Natural killer cell (primary cell): ENCODE data around the gene RPUSD4. TPM values are rescaled to one million over a fixed set of nuclear protein-coding genes. Genes with fewer than 3 reads are reported as not detected.

Experiments
- ATAC-seq, 3 donors: fragments of 150-1000 bp in 2 of 3; fragments of 200-7000 bp in 1 of 3; cut with Tn5 transposase; 1 replicate in 1 of 3; 2 replicates in 2 of 3; pipeline ENCODE4 v1.10.0; 2021; ENCODE audit warnings: mild to moderate bottlenecking in 2 of 3, moderate library complexity in 2 of 3
- DNase-seq, 2 donors: peaks; one replicate each; pipeline versions ENCODE4 v3.0.0 to v3.0.0-alpha.2; 2013 to 2021; ENCODE audit warnings: mixed read lengths in 1 of 2
- H3K27ac ChIP-seq: one replicate; pipeline ENCODE4 v1.5.1; 2013; ENCODE audit warnings: mild to moderate bottlenecking, low read length
- H3K27me3 ChIP-seq: one replicate; pipeline ENCODE4 v1.6.1; 2013; ENCODE audit warnings: low read length; ENCODE audit not compliant: control insufficient read depth, insufficient read depth
- H3K36me3 ChIP-seq: one replicate; pipeline ENCODE4 v1.6.1; 2013; ENCODE audit warnings: low read length; ENCODE audit not compliant: control insufficient read depth, insufficient read depth
- H3K4me1 ChIP-seq: one replicate; pipeline ENCODE4 v1.6.1; 2013; ENCODE audit warnings: low read length; ENCODE audit not compliant: control insufficient read depth, insufficient read depth
- H3K4me3 ChIP-seq: one replicate; pipeline ENCODE4 v1.5.1; 2013; ENCODE audit warnings: low read length
- H3K9me3 ChIP-seq: one replicate; pipeline ENCODE4 v1.6.1; 2013; ENCODE audit warnings: low read length; ENCODE audit not compliant: control insufficient read depth, insufficient read depth
- H3K27ac Mint-ChIP-seq, 2 donors: one replicate each; pipeline ENCODE4 v1.8.0; 2022; ENCODE audit warnings: mild to moderate bottlenecking in 2 of 2, mixed read lengths in 2 of 2, moderate library complexity in 1 of 2
- H3K27me3 Mint-ChIP-seq, 2 donors: one replicate each; pipeline ENCODE4 v1.8.0; 2022; ENCODE audit warnings: low read depth in 2 of 2, mixed read lengths in 2 of 2
- H3K36me3 Mint-ChIP-seq: one replicate; pipeline ENCODE4 v1.8.0; 2022; ENCODE audit warnings: mixed read lengths
- H3K4me1 Mint-ChIP-seq, 2 donors: one replicate each; pipeline ENCODE4 v1.8.0; 2022; ENCODE audit warnings: mixed read lengths in 2 of 2
- H3K4me3 Mint-ChIP-seq: one replicate; pipeline ENCODE4 v1.8.0; 2022; ENCODE audit warnings: mild to moderate bottlenecking, moderate library complexity, mixed read lengths
- H3K9me3 Mint-ChIP-seq, 2 donors: one replicate each; pipeline ENCODE4 v1.8.0; 2022; ENCODE audit warnings: mixed read lengths in 2 of 2
- WGBS: methylation state at CpG from one replicate; pipeline ENCODE4 v1.1.7; 2013; ENCODE audit warnings: missing lambda C conversion rate; ENCODE audit not compliant: insufficient coverage; 5-methylcytosine and 5-hydroxymethylcytosine counted together
- intact Hi-C: fragments of 100-400 bp; cut with micrococcal nuclease; formaldehyde crosslinking; loops from one replicate; pipeline ENCODE4 v1.14.2; 2022
- total RNA-seq, 4 donors: library from RNA; stranded (reverse); fragments of 120-200 nt in 1 of 4; gene quantifications; one replicate each; pipeline versions ENCODE4 v1.2.3 to v1.2.4, GENCODE V29; 2013 to 2022
- TF ChIP-seq, protein P1 (sequence below): fragments of 200-600 bp; IDR thresholded peaks from one replicate; pipeline ENCODE4 v1.8.0; 2022; ENCODE audit warnings: antibody characterized with exemption

The RPUSD4 gene
- total RNA-seq, 3 donors from 2014 or later (not counting 1 experiment from before 2014, with no cell fraction given): 27.1 to 41.7 (median 38.9) TPM

DNA sequence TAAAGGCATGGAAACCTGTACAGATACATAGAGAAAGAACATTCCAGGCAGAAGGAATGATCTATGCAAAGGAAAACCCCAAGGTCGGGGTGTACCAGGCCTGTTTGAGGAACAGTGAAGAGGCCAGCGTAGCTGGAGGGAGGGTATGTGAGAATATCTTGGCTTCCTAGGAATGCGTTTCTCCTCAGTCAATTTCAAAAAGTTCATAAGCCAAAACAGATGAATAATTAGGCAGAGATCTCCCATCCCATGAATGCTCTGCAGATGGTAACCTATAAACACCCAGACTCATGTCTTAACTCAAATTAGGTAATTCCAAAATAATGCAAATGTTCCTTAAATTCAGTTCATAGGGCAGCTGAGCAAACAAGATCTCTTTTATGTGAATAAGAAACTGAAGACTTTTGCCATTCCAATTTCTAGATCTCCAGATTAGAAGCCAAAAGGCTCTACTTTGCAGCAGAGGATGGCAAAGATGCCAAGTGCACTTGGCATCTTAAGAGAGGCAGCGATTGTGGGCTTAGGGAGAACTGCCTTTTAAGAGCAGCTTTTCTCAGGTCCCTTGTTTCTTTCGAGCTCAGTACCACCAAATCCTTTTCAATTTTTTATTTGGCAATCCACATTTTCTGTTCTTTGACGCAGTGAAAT, 13.3 kb upstream of the RPUSD4 start:
- no peaks in the 10 kb centered on the region for H3K4me1 ChIP-seq
- intact Hi-C loops: no loop called here
- H3K27ac ChIP-seq: no peak overlapping the region
- no peaks in the 10 kb centered on the region for H3K9me3 Mint-ChIP-seq
- H3K4me1 Mint-ChIP-seq: peaks cover 14 to 17% of the 10 kb centered on the region in 2 donors
- TF ChIP-seq, protein P1, sequence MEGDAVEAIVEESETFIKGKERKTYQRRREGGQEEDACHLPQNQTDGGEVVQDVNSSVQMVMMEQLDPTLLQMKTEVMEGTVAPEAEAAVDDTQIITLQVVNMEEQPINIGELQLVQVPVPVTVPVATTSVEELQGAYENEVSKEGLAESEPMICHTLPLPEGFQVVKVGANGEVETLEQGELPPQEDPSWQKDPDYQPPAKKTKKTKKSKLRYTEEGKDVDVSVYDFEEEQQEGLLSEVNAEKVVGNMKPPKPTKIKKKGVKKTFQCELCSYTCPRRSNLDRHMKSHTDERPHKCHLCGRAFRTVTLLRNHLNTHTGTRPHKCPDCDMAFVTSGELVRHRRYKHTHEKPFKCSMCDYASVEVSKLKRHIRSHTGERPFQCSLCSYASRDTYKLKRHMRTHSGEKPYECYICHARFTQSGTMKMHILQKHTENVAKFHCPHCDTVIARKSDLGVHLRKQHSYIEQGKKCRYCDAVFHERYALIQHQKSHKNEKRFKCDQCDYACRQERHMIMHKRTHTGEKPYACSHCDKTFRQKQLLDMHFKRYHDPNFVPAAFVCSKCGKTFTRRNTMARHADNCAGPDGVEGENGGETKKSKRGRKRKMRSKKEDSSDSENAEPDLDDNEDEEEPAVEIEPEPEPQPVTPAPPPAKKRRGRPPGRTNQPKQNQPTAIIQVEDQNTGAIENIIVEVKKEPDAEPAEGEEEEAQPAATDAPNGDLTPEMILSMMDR: no peak
- no peaks in the 10 kb centered on the region for H3K27me3 Mint-ChIP-seq
- no peaks in the 10 kb centered on the region for H3K9me3 ChIP-seq
- no peak overlapping the region for H3K27ac Mint-ChIP-seq
- no peaks in the 10 kb centered on the region for H3K27me3 ChIP-seq
- DNase-seq (no peak), ATAC-seq (no peak)
- H3K36me3 ChIP-seq: no peaks in the 10 kb centered on the region
- H3K4me3 ChIP-seq: no peak overlapping the region
- WGBS: 98% methylated on average over 5 of the region's 6 CpGs
- no peaks in the 10 kb centered on the region for H3K36me3 Mint-ChIP-seq
- H3K4me3 Mint-ChIP-seq: no peak overlapping the region

DNA sequence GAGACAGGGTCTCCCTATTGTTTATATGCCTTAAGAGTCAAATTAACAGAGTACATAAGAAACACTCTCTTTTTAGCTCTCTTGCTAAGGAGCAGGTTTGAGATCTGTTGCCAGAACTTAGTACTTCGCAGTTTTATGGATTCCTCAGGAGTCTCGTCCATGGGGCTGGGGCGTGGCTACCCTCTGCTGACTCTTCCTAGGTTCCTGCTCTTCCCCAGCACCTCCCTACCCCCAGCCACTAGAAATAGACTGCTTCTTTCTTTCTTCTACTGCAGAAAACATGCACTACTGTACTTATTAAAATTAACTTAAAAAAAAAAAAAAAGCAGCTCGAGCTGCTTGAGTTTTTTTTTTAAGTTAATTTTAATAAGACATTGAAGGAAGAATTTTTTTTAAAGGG, 8.1 kb upstream of the RPUSD4 start:
- TF ChIP-seq, protein P1: no peak
- Histone ChIP-seq H3K4me3 (no peak overlapping the region), H3K36me3 (no peaks in the 10 kb centered on the region), H3K27ac (no peak overlapping the region), H3K9me3 (no peaks in the 10 kb centered on the region), H3K4me1 (no peaks in the 10 kb centered on the region), H3K27me3 (no peaks in the 10 kb centered on the region)
- Mint-ChIP-seq H3K4me3 (no peak overlapping the region), H3K36me3 (no peaks in the 10 kb centered on the region), H3K4me1 (peaks cover 10 to 29% of the 10 kb centered on the region in 2 donors), H3K27ac (no peak overlapping the region), H3K9me3 (no peaks in the 10 kb centered on the region), H3K27me3 (no peaks in the 10 kb centered on the region)
- no peak for DNase-seq
- intact Hi-C loops: no loop called here
- ATAC-seq: no peak
- WGBS: 90% methylated on average over 3 of the region's 4 CpGs

DNA sequence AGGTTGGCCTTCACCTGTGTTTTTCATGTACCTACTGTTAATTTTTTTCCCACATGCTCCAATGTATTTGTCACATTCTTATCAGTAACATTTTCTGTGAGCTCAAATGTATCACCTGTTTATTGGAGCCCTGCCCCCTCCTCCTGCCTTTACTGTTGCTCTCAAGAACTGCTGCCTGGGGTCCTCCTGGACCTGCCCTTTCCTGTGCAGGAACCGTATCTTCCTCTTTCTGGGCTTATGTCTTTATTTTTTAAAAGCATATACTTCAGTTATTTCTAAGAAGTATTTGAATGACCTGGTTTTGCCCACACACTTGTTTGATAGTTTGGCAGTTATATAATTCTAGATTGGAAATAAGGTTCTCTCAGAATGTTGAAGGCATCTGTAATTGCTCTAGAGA, 6.0 kb upstream of the RPUSD4 start:
- intact Hi-C loops: no loop called here
- no peak for ATAC-seq
- Mint-ChIP-seq H3K36me3 (no peaks in the 10 kb centered on the region), H3K27ac (no peak overlapping the region), H3K4me3 (no peak overlapping the region), H3K9me3 (no peaks in the 10 kb centered on the region), H3K4me1 (peaks cover 18 to 36% of the 10 kb centered on the region in 2 donors), H3K27me3 (no peaks in the 10 kb centered on the region)
- no peak for DNase-seq
- Histone ChIP-seq H3K36me3 (no peaks in the 10 kb centered on the region), H3K27ac (no peak overlapping the region), H3K4me3 (no peak overlapping the region), H3K4me1 (no peaks in the 10 kb centered on the region), H3K9me3 (no peaks in the 10 kb centered on the region), H3K27me3 (no peaks in the 10 kb centered on the region)
- WGBS: 57% methylated on average over 1 of the region's 1 CpG
- TF ChIP-seq, protein P1: no peak
